Naive B cell (primary cell): ENCODE results near the gene TAS2R14. TPM values are rescaled to one million over a fixed set of nuclear protein-coding genes. Genes with fewer than 3 reads are reported as not detected.

Experiments
- ATAC-seq, 2 donors: fragments of 150-1000 bp; cut with Tn5 transposase; 2 replicates each; pipeline ENCODE4 v1.10.0; 2021; ENCODE audit warnings: low read depth in 2 of 2, mild to moderate bottlenecking in 2 of 2, moderate library complexity in 2 of 2
- DNase-seq: peaks from one replicate; pipeline ENCODE4 v3.0.0; 2022
- H3K27ac Mint-ChIP-seq, 6 donors: one replicate each; pipeline ENCODE4 v1.8.0; 2020 to 2022; ENCODE audit warnings: mild to moderate bottlenecking in 6 of 6, mixed read lengths in 6 of 6, moderate library complexity in 5 of 6, inconsistent platforms in 2 of 6
- H3K27me3 Mint-ChIP-seq, 3 donors: one replicate each; pipeline ENCODE4 v1.8.0; 2021 to 2022; ENCODE audit warnings: mixed read lengths in 3 of 3, mild to moderate bottlenecking in 1 of 3
- H3K36me3 Mint-ChIP-seq, 2 donors: one replicate each; pipeline ENCODE4 v1.8.0; 2020 to 2022; ENCODE audit warnings: mixed read lengths in 2 of 2, inconsistent platforms in 1 of 2, mild to moderate bottlenecking in 1 of 2
- H3K4me1 Mint-ChIP-seq, 3 donors: one replicate each; pipeline ENCODE4 v1.8.0; 2020 to 2022; ENCODE audit warnings: mixed read lengths in 3 of 3, inconsistent platforms in 1 of 3, mild to moderate bottlenecking in 1 of 3, moderate library complexity in 1 of 3
- H3K4me3 Mint-ChIP-seq, 8 donors: one replicate each; pipeline ENCODE4 v1.8.0; 2020 to 2022; ENCODE audit warnings: mild to moderate bottlenecking in 8 of 8, mixed read lengths in 8 of 8, moderate library complexity in 8 of 8, inconsistent platforms in 2 of 8
- H3K9me3 Mint-ChIP-seq, 7 donors: one replicate each; pipeline ENCODE4 v1.8.0; 2020 to 2022; ENCODE audit warnings: mixed read lengths in 7 of 7, mild to moderate bottlenecking in 5 of 7, inconsistent platforms in 2 of 7, moderate library complexity in 1 of 7
- polyA plus RNA-seq, 6 donors: library from polyadenylated mRNA; unstranded; fragments of 300-500 nt; fragmentation: Illumina TruSeq; gene quantifications; one replicate each; pipeline ENCODE4 v1.2.3, GENCODE V29; 2021; ENCODE audit warnings: low read depth in 6 of 6

TAS2R14 gene
- polyA plus RNA-seq, 6 donors from 2014 or later = 0.52 to 1.3 (median 0.95) TPM; not detected in 1

- H3K36me3 Mint-ChIP-seq = peaks cover 12 to 20% of the 10 kb centered on the region in 2 donors
- peaks cover 0 to 5% (median 5%) of the 10 kb centered on the region in 3 donors for H3K4me1 Mint-ChIP-seq
- ATAC-seq = no peak
- no peak overlapping the region for H3K27ac Mint-ChIP-seq
- peaks cover 0 to 6% (median 3%) of the 10 kb centered on the region in 7 donors for H3K9me3 Mint-ChIP-seq
- H3K4me3 Mint-ChIP-seq = no peak overlapping the region
- DNase-seq = no peak
- H3K27me3 Mint-ChIP-seq = no peaks in the 10 kb centered on the region
Observed at GRCh38 chr12:10896854-10897253, 42.2 kb downstream of the TAS2R14 start.

GRCh38 chr12:10891937-10892336, 47.1 kb downstream of the TAS2R14 start:
- no peaks in the 10 kb centered on the region for H3K27me3 Mint-ChIP-seq

GRCh38 chr12:10889226-10889625, 49.8 kb downstream of the TAS2R14 start:
- Mint-ChIP-seq H3K4me3 (no peak overlapping the region), H3K27me3 (no peaks in the 10 kb centered on the region), H3K9me3 (peaks cover 0 to 4% (median 0%) of the 10 kb centered on the region in 7 donors), H3K36me3 (peaks cover 0 to 7% of the 10 kb centered on the region in 2 donors), H3K27ac (no peak overlapping the region), H3K4me1 (peaks cover 0 to 5% (median 2%) of the 10 kb centered on the region in 3 donors)
- DNase-seq (no peak), ATAC-seq (no peak)

More at GRCh38 chr12:10891937-10892336, 47.1 kb downstream of the TAS2R14 start:
- no peak overlapping the region for H3K27ac Mint-ChIP-seq
- H3K4me1 Mint-ChIP-seq = peaks cover 0 to 2% (median 2%) of the 10 kb centered on the region in 3 donors
- peaks cover 0 to 4% (median 0%) of the 10 kb centered on the region in 7 donors for H3K9me3 Mint-ChIP-seq
- no peak for ATAC-seq
- peaks cover 0 to 7% of the 10 kb centered on the region in 2 donors for H3K36me3 Mint-ChIP-seq
- DNase-seq = no peak
- H3K4me3 Mint-ChIP-seq = no peak overlapping the region

Other genes starting within 250 kb of the TAS2R14 start
- 100 to 1,000 TPM; 198 to 630 (median 365) TPM for gene YBX3, start 215.9 kb downstream of the TAS2R14 start, polyA plus RNA-seq
- not detected for gene TAS2R7, start 136.6 kb downstream of the TAS2R14 start, polyA plus RNA-seq
- gene TAS2R8, start 132.0 kb downstream of the TAS2R14 start, polyA plus RNA-seq = not detected
- gene TAS2R9, start 129.1 kb downstream of the TAS2R14 start, polyA plus RNA-seq = not detected
- gene TAS2R10, start 112.9 kb downstream of the TAS2R14 start, polyA plus RNA-seq = not detected
- gene PRR4, start 89.8 kb downstream of the TAS2R14 start, polyA plus RNA-seq = 1 to 10 TPM in 4 of 6 donors, under 1 TPM in 1, not detected in 1; 0.36 to 4.9 (median 1.5) TPM
- gene PRH1, start 55.0 kb downstream of the TAS2R14 start, polyA plus RNA-seq = 10 to 100 TPM in 5 of 6 donors, 1 to 10 TPM in 1; 8.7 to 22.5 (median 11.4) TPM
- not detected for gene TAS2R13, start 29.7 kb downstream of the TAS2R14 start, polyA plus RNA-seq
- not detected for gene PRH2, start 10.0 kb downstream of the TAS2R14 start, polyA plus RNA-seq
- not detected for gene TAS2R50, start 47.6 kb upstream of the TAS2R14 start, polyA plus RNA-seq
- under 1 TPM in 3 of 6 donors, not detected in 3; 0.21 to 0.56 (median 0.25) TPM for gene TAS2R20, start 59.0 kb upstream of the TAS2R14 start, polyA plus RNA-seq
- under 1 TPM in 3 of 6 donors, not detected in 3; 0.43 to 0.93 (median 0.51) TPM for gene TAS2R19, start 83.4 kb upstream of the TAS2R14 start, polyA plus RNA-seq
- gene TAS2R31, start 92.1 kb upstream of the TAS2R14 start, polyA plus RNA-seq = under 1 TPM in 2 of 6 donors, not detected in 4; 0.27 to 0.69 TPM
- gene TAS2R46, start 123.0 kb upstream of the TAS2R14 start, polyA plus RNA-seq = under 1 TPM in 1 of 6 donors, not detected in 5; 0.33 TPM
- under 1 TPM in 1 of 6 donors, not detected in 5; 0.78 TPM for gene TAS2R43, start 153.1 kb upstream of the TAS2R14 start, polyA plus RNA-seq
- gene TAS2R30, start 195.4 kb upstream of the TAS2R14 start, polyA plus RNA-seq = not detected
- 10 to 100 TPM in 3 of 6 donors, 1 to 10 TPM in 3; 8.6 to 12.8 (median 9.7) TPM for gene SMIM10L1, start 231.9 kb upstream of the TAS2R14 start, polyA plus RNA-seq
- gene TAS2R42, start 247.7 kb upstream of the TAS2R14 start, polyA plus RNA-seq = not detected